SK-N-SH treated with all-trans-retinoic acid at 6 μM for 48 hours (cell line): Measurements from ENCODE around the gene SUMO1.
"Not testable (repeated sequence)": the region's sequence is repeated elsewhere in the genome, so short reads cannot be mapped to it uniquely, and the experiment has no call there.

Experiments used
- ATAC-seq: fragments of 200-7000 bp; cut with Tn5 transposase; 3 replicates; pipeline ENCODE4 v1.9.1; 2020; ENCODE audit warnings: mild to moderate bottlenecking, moderate library complexity
- ARNTL ChIP-seq: fragments of 450-650 bp; formaldehyde crosslinking; IDR thresholded peaks from 2 replicates; pipeline ENCODE4 v1.5.0; 2020; ENCODE audit warnings: low read depth, mild to moderate bottlenecking, moderate library complexity, borderline replicate concordance
- BACH2 ChIP-seq: fragments of 250-450 bp; sonication (Bioruptor Pico); IDR thresholded peaks from 2 replicates; pipeline ENCODE4 v1.9.0; 2021; ENCODE audit warnings: mild to moderate bottlenecking, borderline replicate concordance
- CSRNP3 ChIP-seq: fragments of 250-450 bp; sonication (Bioruptor Pico); IDR thresholded peaks from 2 replicates; pipeline ENCODE4 v1.5.1; 2021; ENCODE audit warnings: mild to moderate bottlenecking, moderate library complexity
- GLIS3 ChIP-seq: fragments of 250-450 bp; sonication (Bioruptor Pico); IDR thresholded peaks from 2 replicates; pipeline ENCODE4 v1.5.0; 2020; ENCODE audit warnings: mild to moderate bottlenecking, moderate library complexity
- PPARA ChIP-seq: fragments of 250-450 bp; sonication (Bioruptor Pico); IDR thresholded peaks from 2 replicates; pipeline ENCODE4 v1.5.0; 2020; ENCODE audit warnings: mild to moderate bottlenecking, borderline replicate concordance
- TCF4 ChIP-seq: fragments of 250-450 bp; sonication (Bioruptor Pico); IDR thresholded peaks from 2 replicates; pipeline ENCODE4 v1.8.0; 2021; ENCODE audit warnings: mild to moderate bottlenecking, moderate library complexity, borderline replicate concordance
- TOX ChIP-seq: fragments of 250-450 bp; sonication (Bioruptor Pico); IDR thresholded peaks from 2 replicates; pipeline ENCODE4 v1.8.0; 2021; ENCODE audit warnings: mild to moderate bottlenecking, moderate library complexity, borderline replicate concordance
- ZFP3 ChIP-seq: fragments of 250-450 bp; sonication (Bioruptor Pico); IDR thresholded peaks from 2 replicates; pipeline ENCODE4 v1.5.0; 2020; ENCODE audit warnings: mild to moderate bottlenecking, moderate library complexity
- ZNF565 ChIP-seq: fragments of 450-650 bp; formaldehyde crosslinking; conservative IDR thresholded peaks from 2 replicates; pipeline ENCODE4 v1.5.0; 2020; ENCODE audit warnings: low read depth, mild to moderate bottlenecking, moderate library complexity
- TF ChIP-seq, protein P1 (sequence below): fragments of 250-450 bp; sonication (Bioruptor Pico); IDR thresholded peaks from 2 replicates; pipeline ENCODE4 v1.8.0; 2021; ENCODE audit warnings: low read depth, mild to moderate bottlenecking, moderate library complexity, borderline replicate concordance
- TF ChIP-seq, protein P2 (sequence below): fragments of 250-450 bp; sonication (Bioruptor Pico); IDR thresholded peaks from 2 replicates; pipeline ENCODE4 v1.5.0; 2020; ENCODE audit warnings: mild to moderate bottlenecking, moderate library complexity
- TF ChIP-seq, protein P3 (sequence below): fragments of 250-450 bp; sonication (Bioruptor Pico); IDR thresholded peaks from 2 replicates; pipeline ENCODE4 v1.8.0; 2020; ENCODE audit warnings: mild to moderate bottlenecking, moderate library complexity, borderline replicate concordance

Gene SUMO1

DNA sequence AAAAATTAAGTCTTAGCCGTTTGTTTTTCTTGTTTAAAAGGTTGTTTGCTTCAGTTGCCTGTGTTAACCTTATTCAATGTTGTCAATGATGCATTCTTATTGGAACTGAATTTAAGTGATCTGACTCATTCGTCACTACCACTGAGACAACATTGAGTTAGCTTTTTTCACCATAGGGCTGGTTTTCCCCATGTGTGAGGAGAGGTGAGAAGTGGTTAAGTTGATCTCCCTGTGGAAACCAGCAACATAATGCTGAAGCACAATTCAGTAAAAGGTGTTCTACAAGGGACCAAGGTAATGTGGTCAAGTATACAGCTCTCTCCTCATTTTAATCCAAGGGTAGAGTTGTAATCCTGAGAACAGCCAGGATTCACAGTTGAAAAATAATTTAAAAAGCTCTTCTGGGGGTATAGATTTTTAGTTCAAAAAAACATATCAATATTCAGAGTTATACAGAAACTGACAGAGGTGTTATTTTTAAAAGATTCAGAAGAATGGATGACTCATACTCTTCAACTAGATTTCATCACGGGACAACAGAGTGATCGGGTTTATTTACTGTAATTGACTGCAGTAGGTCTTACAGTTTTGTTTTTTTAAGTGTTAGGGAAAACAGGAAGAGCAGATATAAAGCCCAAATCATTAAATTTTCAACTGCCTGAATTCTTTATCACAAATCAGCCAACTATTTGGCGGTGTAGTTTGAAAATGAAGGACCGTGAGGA lies 39.8 kb upstream of the SUMO1 start:
- TF ChIP-seq, protein P1, sequence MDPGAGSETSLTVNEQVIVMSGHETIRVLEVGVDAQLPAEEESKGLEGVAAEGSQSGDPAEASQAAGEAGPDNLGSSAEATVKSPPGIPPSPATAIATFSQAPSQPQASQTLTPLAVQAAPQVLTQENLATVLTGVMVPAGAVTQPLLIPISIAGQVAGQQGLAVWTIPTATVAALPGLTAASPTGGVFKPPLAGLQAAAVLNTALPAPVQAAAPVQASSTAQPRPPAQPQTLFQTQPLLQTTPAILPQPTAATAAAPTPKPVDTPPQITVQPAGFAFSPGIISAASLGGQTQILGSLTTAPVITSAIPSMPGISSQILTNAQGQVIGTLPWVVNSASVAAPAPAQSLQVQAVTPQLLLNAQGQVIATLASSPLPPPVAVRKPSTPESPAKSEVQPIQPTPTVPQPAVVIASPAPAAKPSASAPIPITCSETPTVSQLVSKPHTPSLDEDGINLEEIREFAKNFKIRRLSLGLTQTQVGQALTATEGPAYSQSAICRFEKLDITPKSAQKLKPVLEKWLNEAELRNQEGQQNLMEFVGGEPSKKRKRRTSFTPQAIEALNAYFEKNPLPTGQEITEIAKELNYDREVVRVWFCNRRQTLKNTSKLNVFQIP (CRISPR knock-in tag) = no peak
- TF ChIP-seq, protein P2, sequence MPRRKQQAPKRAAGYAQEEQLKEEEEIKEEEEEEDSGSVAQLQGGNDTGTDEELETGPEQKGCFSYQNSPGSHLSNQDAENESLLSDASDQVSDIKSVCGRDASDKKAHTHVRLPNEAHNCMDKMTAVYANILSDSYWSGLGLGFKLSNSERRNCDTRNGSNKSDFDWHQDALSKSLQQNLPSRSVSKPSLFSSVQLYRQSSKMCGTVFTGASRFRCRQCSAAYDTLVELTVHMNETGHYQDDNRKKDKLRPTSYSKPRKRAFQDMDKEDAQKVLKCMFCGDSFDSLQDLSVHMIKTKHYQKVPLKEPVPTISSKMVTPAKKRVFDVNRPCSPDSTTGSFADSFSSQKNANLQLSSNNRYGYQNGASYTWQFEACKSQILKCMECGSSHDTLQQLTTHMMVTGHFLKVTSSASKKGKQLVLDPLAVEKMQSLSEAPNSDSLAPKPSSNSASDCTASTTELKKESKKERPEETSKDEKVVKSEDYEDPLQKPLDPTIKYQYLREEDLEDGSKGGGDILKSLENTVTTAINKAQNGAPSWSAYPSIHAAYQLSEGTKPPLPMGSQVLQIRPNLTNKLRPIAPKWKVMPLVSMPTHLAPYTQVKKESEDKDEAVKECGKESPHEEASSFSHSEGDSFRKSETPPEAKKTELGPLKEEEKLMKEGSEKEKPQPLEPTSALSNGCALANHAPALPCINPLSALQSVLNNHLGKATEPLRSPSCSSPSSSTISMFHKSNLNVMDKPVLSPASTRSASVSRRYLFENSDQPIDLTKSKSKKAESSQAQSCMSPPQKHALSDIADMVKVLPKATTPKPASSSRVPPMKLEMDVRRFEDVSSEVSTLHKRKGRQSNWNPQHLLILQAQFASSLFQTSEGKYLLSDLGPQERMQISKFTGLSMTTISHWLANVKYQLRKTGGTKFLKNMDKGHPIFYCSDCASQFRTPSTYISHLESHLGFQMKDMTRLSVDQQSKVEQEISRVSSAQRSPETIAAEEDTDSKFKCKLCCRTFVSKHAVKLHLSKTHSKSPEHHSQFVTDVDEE (CRISPR knock-in tag) = no peak
- no peak for TF ChIP-seq TCF4 (CRISPR knock-in tag)
- no peak for TF ChIP-seq CSRNP3 (CRISPR knock-in tag)
- no peak for TF ChIP-seq TOX (CRISPR knock-in tag)
- no peak for TF ChIP-seq BACH2 (CRISPR knock-in tag)
- no peak for TF ChIP-seq ZNF565 (CRISPR knock-in tag)
- no peak for TF ChIP-seq GLIS3 (CRISPR knock-in tag)
- TF ChIP-seq, all 23 proteins: peak for 0
- peak; percentile 49 for ATAC-seq

- ATAC-seq = not testable (repeated sequence)
These were observed 37.8 kb upstream of the SUMO1 start for GRCh38 chr2:202276078-202276720.

DNA sequence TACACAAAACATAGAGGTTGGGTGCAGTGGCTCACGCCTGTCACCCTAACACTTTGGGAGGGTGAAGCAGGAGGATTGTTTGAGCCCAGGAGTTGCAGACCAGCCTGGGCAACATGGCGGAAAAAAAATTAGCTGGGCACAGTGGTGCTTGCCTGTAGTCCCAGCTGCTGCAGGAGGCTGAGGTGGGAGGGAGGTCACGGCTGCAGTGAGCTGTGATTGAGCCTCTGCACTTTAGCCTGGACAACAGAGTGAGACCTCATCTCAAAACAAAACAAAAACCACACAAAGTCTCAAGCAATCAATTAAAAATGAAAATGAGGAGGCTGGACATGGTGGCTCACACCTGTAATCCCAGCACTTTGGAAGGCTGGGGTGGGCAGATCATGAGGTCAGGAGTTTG lies 32.1 kb upstream of the SUMO1 start:
- no peak for ATAC-seq
- TF ChIP-seq, protein P3, sequence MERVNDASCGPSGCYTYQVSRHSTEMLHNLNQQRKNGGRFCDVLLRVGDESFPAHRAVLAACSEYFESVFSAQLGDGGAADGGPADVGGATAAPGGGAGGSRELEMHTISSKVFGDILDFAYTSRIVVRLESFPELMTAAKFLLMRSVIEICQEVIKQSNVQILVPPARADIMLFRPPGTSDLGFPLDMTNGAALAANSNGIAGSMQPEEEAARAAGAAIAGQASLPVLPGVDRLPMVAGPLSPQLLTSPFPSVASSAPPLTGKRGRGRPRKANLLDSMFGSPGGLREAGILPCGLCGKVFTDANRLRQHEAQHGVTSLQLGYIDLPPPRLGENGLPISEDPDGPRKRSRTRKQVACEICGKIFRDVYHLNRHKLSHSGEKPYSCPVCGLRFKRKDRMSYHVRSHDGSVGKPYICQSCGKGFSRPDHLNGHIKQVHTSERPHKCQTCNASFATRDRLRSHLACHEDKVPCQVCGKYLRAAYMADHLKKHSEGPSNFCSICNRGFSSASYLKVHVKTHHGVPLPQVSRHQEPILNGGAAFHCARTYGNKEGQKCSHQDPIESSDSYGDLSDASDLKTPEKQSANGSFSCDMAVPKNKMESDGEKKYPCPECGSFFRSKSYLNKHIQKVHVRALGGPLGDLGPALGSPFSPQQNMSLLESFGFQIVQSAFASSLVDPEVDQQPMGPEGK (CRISPR knock-in tag) = no peak
- TF ChIP-seq TOX (CRISPR knock-in tag) = no peak
- TF ChIP-seq PPARA (CRISPR knock-in tag) = no peak
- TF ChIP-seq, protein P1 (CRISPR knock-in tag) = no peak
- TF ChIP-seq ZFP3 (CRISPR knock-in tag) = no peak
- no peak for TF ChIP-seq BACH2 (CRISPR knock-in tag)
- TF ChIP-seq, protein P2 (CRISPR knock-in tag) = no peak
- TF ChIP-seq ARNTL (CRISPR knock-in tag) = no peak
